Brain microvascular endothelial cell (primary cell): ENCODE results near the gene SLC16A8.

Experiments used
- DNase-seq: peaks from one replicate; pipeline ENCODE4 v3.0.0-alpha.2; 2020
- H3K27ac ChIP-seq: fragments of 250-450 bp; sonication (Bioruptor Pico); 2 replicates; pipeline ENCODE4 v1.5.1; 2020; ENCODE audit warnings: mild to moderate bottlenecking, moderate library complexity
- H3K27me3 ChIP-seq: fragments of 250-450 bp; sonication (Bioruptor Pico); replicated peaks from 2 replicates; pipeline ENCODE4 v1.5.1; 2020; ENCODE audit warnings: mild to moderate bottlenecking
- H3K36me3 ChIP-seq: fragments of 250-450 bp; sonication (Bioruptor Pico); replicated peaks from 2 replicates; pipeline ENCODE4 v1.5.1; 2020; ENCODE audit warnings: mild to moderate bottlenecking
- H3K4me3 ChIP-seq: 2 replicates; pipeline ENCODE4 v1.5.1; 2011; ENCODE audit warnings: low read depth, mild to moderate bottlenecking, control low read depth, low read length, moderate library complexity
- CTCF ChIP-seq: IDR thresholded peaks from 2 replicates; pipeline ENCODE4 v1.5.1; 2011; ENCODE audit warnings: low read depth, mild to moderate bottlenecking, moderate library complexity, low read length, control low read depth, inconsistent platforms; ENCODE audit errors: missing control alignments
- in situ Hi-C: cut with HindIII; loops from 2 replicates; pipeline ENCODE4 v1.10.0; 2017; ENCODE audit warnings: low sequenced_read_pairs, low pct_ligation_motif_present

The SLC16A8 gene

GRCh38 chr22:38115423-38116205 lies 31.6 kb upstream of the SLC16A8 start:
- in situ Hi-C loops, result no loop called here
- H3K27ac ChIP-seq, result no peak overlapping the region
- H3K36me3 ChIP-seq, result no peaks in the 10 kb centered on the region
- no peaks in the 10 kb centered on the region for H3K27me3 ChIP-seq
- H3K4me3 ChIP-seq, result no peak overlapping the region
- TF ChIP-seq CTCF, result no peak
- no peak for DNase-seq

- no peaks in the 10 kb centered on the region for H3K27me3 ChIP-seq
- no peak overlapping the region for H3K27ac ChIP-seq
- DNase-seq, result peak; percentile 80
- in situ Hi-C loops, result no loop called here
- no peaks in the 10 kb centered on the region for H3K36me3 ChIP-seq
- TF ChIP-seq CTCF, result peak; percentile 98
- no peak overlapping the region for H3K4me3 ChIP-seq
These were observed 30.8 kb upstream of the SLC16A8 start for GRCh38 chr22:38114484-38115398.

- no peak for DNase-seq
- in situ Hi-C loops, result no loop called here
- H3K36me3 ChIP-seq, result no peaks in the 10 kb centered on the region
- no peak overlapping the region for H3K27ac ChIP-seq
- no peak for TF ChIP-seq CTCF
- H3K27me3 ChIP-seq, result no peaks in the 10 kb centered on the region
- no peak overlapping the region for H3K4me3 ChIP-seq
These were observed 28.4 kb upstream of the SLC16A8 start for GRCh38 chr22:38112381-38112780.

GRCh38 chr22:38111925-38112355 lies 28.0 kb upstream of the SLC16A8 start:
- no peak overlapping the region for H3K27ac ChIP-seq
- in situ Hi-C loops, result no loop called here
- H3K4me3 ChIP-seq, result no peak overlapping the region

More at GRCh38 chr22:38111925-38112355, 28.0 kb upstream of the SLC16A8 start:
- TF ChIP-seq CTCF, result no peak
- H3K27me3 ChIP-seq, result no peaks in the 10 kb centered on the region
- no peaks in the 10 kb centered on the region for H3K36me3 ChIP-seq
- no peak for DNase-seq
